Endothelial cell of umbilical vein (primary cell): ENCODE measurements around the gene CD44. TPM values are rescaled to one million over a fixed set of nuclear protein-coding genes. Genes with fewer than 3 reads are reported as not detected.

ENCODE experiments used
- BruUV-seq: library from RNA; stranded (reverse); fragments of 400-500 nt; replicated peaks from 2 replicates; lab custom pipeline; 2021; lab: Mats Ljungman, UMichigan
- CTCF ChIA-PET: fragments of 300-600, 350-600 bp; sonication (Branson Sonifier 250); formaldehyde crosslinking; loops from one replicate; lab custom pipeline; 2021; ENCODE audit warnings: antibody characterized with exemption, inconsistent platforms; lab: Charles Lee
- POLR2A ChIA-PET: fragments of 300-600, 350-600 bp; sonication (Branson Sonifier 250); formaldehyde crosslinking; loops from one replicate; lab custom pipeline; 2021; ENCODE audit warnings: antibody characterized with exemption, inconsistent platforms; lab: Charles Lee
- DNase-seq: peaks from one replicate; pipeline ENCODE4 v3.0.0-alpha.2; 2011; ENCODE audit warnings: low read depth, low spot score
- FAIRE-seq: peaks from 2 replicates; lab custom pipeline; 2011; peaks lifted over from hg19 to GRCh38; lab: Jason Lieb, UNC
- H2AFZ ChIP-seq: 2 replicates; pipeline ENCODE4 v1.6.0; 2012; ENCODE audit warnings: low read depth, low read length, control low read depth, inconsistent platforms
- H3K27ac ChIP-seq: 2 replicates; pipeline ENCODE4 v1.5.1; 2011; ENCODE audit warnings: low read depth, mild to moderate bottlenecking, control low read depth, low read length, moderate library complexity; ENCODE audit not compliant: insufficient read depth
- H3K27me3 ChIP-seq, 2 experiments: 2 replicates each; pipeline versions ENCODE4 v1.6.0 to v1.6.1; 2011; ENCODE audit warnings: low read length in 2 of 2, mixed read lengths in 1 of 2; ENCODE audit not compliant: control insufficient read depth in 2 of 2, insufficient read depth in 2 of 2
- H3K36me3 ChIP-seq, 2 experiments: 2 replicates in 1 of 2; 3 replicates in 1 of 2; pipeline ENCODE4 v1.5.1; 2011; ENCODE audit warnings: low read length in 2 of 2, mild to moderate bottlenecking in 1 of 2, moderate library complexity in 1 of 2; ENCODE audit not compliant: control insufficient read depth in 2 of 2, insufficient read depth in 2 of 2; ENCODE audit errors: extremely low read depth in 1 of 2
- H3K4me1 ChIP-seq: 3 replicates; pipeline ENCODE4 v1.5.1; 2011; ENCODE audit warnings: mild to moderate bottlenecking, low read length; ENCODE audit not compliant: control insufficient read depth, insufficient read depth; ENCODE audit errors: extremely low read depth
- H3K4me2 ChIP-seq: 2 replicates; pipeline ENCODE4 v1.6.1; 2011; ENCODE audit warnings: low read length, control low read depth, mixed read lengths; ENCODE audit not compliant: insufficient read depth
- H3K4me3 ChIP-seq, 3 experiments: fragments of 200-600 bp in 1 of 3; sonication (generic), shearing (Covaris generic) in 1 of 3; replicated peaks in 1 of 3; 2 replicates each; pipeline ENCODE4 v1.5.1; 2011 to 2016; ENCODE audit warnings: control low read depth in 3 of 3, low read length in 3 of 3, mild to moderate bottlenecking in 2 of 3, inconsistent platforms in 1 of 3, low read depth in 1 of 3, moderate library complexity in 1 of 3; ENCODE audit not compliant: insufficient read depth in 1 of 3
- H3K79me2 ChIP-seq: 2 replicates; pipeline ENCODE4 v1.6.0; 2012; ENCODE audit warnings: low read length, inconsistent platforms; ENCODE audit not compliant: control insufficient read depth, insufficient read depth
- H3K9ac ChIP-seq: replicated peaks from 2 replicates; pipeline ENCODE3; 2011; ENCODE audit warnings: low read length, control low read depth; ENCODE audit not compliant: insufficient read depth; ENCODE audit errors: extremely low read depth
- H3K9me1 ChIP-seq: replicated peaks from 3 replicates; pipeline ENCODE4 v1.6.0; 2011; ENCODE audit warnings: mild to moderate bottlenecking, low read length; ENCODE audit not compliant: control insufficient read depth, insufficient read depth; ENCODE audit errors: extremely low read depth
- H3K9me3 ChIP-seq: replicated peaks from 2 replicates; pipeline ENCODE4 v1.5.1; 2012; ENCODE audit warnings: low read length, inconsistent platforms; ENCODE audit not compliant: control insufficient read depth, insufficient read depth
- H4K20me1 ChIP-seq: replicated peaks from 2 replicates; pipeline ENCODE3; 2011; ENCODE audit warnings: mild to moderate bottlenecking, low read length; ENCODE audit not compliant: control insufficient read depth, insufficient read depth; ENCODE audit errors: extremely low read depth
- CTCF ChIP-seq, 2 donors: IDR thresholded peaks; 1 replicate in 1 of 2; 2 replicates in 1 of 2; pipeline ENCODE4 v1.5.1; 2011; ENCODE audit warnings: low read length in 2 of 2, mild to moderate bottlenecking in 2 of 2, moderate library complexity in 2 of 2, control low read depth in 1 of 2, inconsistent platforms in 1 of 2, low read depth in 1 of 2; ENCODE audit not compliant: insufficient read depth in 1 of 2; ENCODE audit errors: extremely low read depth in 1 of 2
- EZH2 ChIP-seq: IDR thresholded peaks from 2 replicates; pipeline ENCODE4 v1.6.1; 2012; ENCODE audit warnings: borderline replicate concordance, low read depth, mild to moderate bottlenecking, moderate library complexity, low read length, inconsistent platforms; ENCODE audit not compliant: severe bottlenecking
- FOS ChIP-seq: IDR thresholded peaks from 2 replicates; pipeline ENCODE4 v1.6.1; 2011; ENCODE audit warnings: mild to moderate bottlenecking, low read length, moderate library complexity, borderline replicate concordance; ENCODE audit not compliant: insufficient read depth
- GATA2 ChIP-seq: IDR thresholded peaks from 2 replicates; pipeline ENCODE4 v1.7.0; 2011; ENCODE audit warnings: low read depth, mild to moderate bottlenecking, moderate library complexity, mixed read lengths, low read length; ENCODE audit not compliant: insufficient read length, insufficient read depth
- JUN ChIP-seq: IDR thresholded peaks from 2 replicates; pipeline ENCODE4 v1.6.1; 2011; ENCODE audit warnings: borderline replicate concordance, low read depth; ENCODE audit not compliant: insufficient read length, insufficient read depth
- MAX ChIP-seq: IDR thresholded peaks from 2 replicates; pipeline ENCODE4 v1.6.1; 2011; ENCODE audit not compliant: insufficient read depth, insufficient read length
- MYC ChIP-seq: IDR thresholded peaks from one replicate; pipeline ENCODE4 v1.6.1; 2011; ENCODE audit warnings: mild to moderate bottlenecking, low read depth, low read length
- POLR2A ChIP-seq: IDR thresholded peaks from 2 replicates; pipeline ENCODE4 v1.6.1; 2012; ENCODE audit warnings: low read depth, mild to moderate bottlenecking, control low read depth, low read length
- POLR2AphosphoS5 ChIP-seq: IDR thresholded peaks from 2 replicates; pipeline ENCODE4 v1.6.1; 2012; ENCODE audit warnings: low read depth, mild to moderate bottlenecking, control low read depth, low read length, moderate library complexity; ENCODE audit not compliant: insufficient read depth
- dilution Hi-C: fragments of 300-500 bp; cut with MboI; formaldehyde crosslinking; loops from one replicate; pipeline ENCODE4 v1.15.0; 2019; ENCODE audit warnings: low sequenced_read_pairs; ENCODE audit not compliant: extremely low pct_ligation_motif_present
- intact Hi-C: fragments of 100-400 bp; cut with micrococcal nuclease; formaldehyde crosslinking; loops from one replicate; pipeline ENCODE4 v1.10.0; 2022
- polyA plus RNA-seq, 4 experiments: library from polyadenylated mRNA; depleted of rRNA in 3 of 4; stranded (reverse) in 3 of 4; unstranded in 1 of 4; fragments of >200 nt; gene quantifications; 2 replicates each; pipeline versions ENCODE4 v1.2.1 to v1.2.3, GENCODE V29; 2011 to 2012; ENCODE audit warnings: missing spikeins in 1 of 4
- total RNA-seq: library from RNA; stranded (reverse); gene quantifications from 2 replicates; pipeline ENCODE4 v1.2.3, GENCODE V29; 2021

Gene CD44
- total and polyA plus RNA-seq, 2 donors (not counting 3 experiments of a cell fraction or from before 2014, with no cell fraction given), result 25.5 to 26.3 TPM

DNA sequence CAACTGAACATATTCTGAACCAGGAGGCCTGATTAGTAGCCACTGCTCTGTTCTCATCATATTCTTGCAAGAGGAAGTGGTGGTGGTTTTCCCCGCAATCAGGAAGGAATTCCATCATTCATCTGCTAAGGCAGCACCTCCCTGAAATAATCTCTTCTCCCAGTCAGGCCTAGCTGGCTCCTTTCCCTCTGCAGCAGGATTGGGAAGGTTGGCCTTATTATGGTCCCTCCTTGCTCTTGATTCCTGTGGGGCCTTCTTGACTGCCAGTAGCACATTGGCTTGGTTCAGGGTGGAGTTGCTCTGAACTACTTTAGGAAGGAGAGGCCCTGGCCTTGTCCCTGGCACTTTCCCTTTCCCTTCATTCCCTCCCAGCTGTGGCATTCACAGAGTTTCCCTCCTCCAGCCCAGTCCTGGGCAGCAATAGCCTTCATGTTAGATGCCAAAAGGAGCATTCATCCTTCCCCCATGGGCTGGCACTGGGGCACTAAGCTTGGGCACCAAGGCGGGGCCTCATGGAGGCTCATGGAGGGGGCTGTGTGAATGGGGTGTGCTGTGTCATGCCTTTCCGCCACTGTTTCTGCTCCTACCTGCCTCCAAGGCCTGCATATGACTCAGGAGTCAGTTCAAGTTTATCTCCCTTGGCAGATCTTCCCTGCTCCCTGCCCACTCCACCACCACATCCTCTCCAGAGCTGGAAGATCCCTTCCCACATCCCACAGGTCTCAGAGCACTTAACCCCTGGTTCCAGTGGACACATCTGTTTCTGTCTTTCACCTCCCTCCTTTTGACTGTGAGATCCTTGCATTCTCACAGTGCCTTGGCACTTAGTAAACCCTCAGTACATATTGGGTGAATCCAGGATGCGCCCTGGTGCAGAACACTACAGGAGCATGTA, 27.6 kb upstream of the CD44 start:
- dilution Hi-C loops, result no loop called here
- no peaks in the 10 kb centered on the region for H3K9me3 ChIP-seq
- DNase-seq (peak; percentile 47), FAIRE-seq (peak; percentile 85)
- no peaks in the 10 kb centered on the region for H4K20me1 ChIP-seq
- H3K4me1 ChIP-seq, result peaks cover 15% of the 10 kb centered on the region
- no peaks in the 10 kb centered on the region for H3K27me3 ChIP-seq
- H3K4me2 ChIP-seq, result peak overlapping the region; percentile 13
- H3K9ac ChIP-seq, result no peak overlapping the region
- ChIA-PET CTCF (interaction anchor here (0.6 kb wide), 1 partner anchor 30 kb away, joined by 3 read pairs; no protein-coding TSS in a partner anchor), POLR2A (no interaction called here)
- TF ChIP-seq MYC (no peak), FOS (peak; percentile 65), EZH2 (no peak), POLR2A (peak; percentile 33), MAX (no peak), CTCF (IDR thresholded peaks at IDR 0.05; ENCODE audit: extremely low read depth in 1 of 2, insufficient read depth in 1 of 2, low read depth in 1 of 2, low read length in 2 of 2) (no peak), JUN (no peak), GATA2 (peak; percentile 96), POLR2AphosphoS5 (peak; percentile 42)
- H3K27ac ChIP-seq, result peak overlapping the region; percentile 41
- no TSS peak for BruUV-seq
- peak overlapping the region; percentile 57 for H2AFZ ChIP-seq
- intact Hi-C loops, result loop anchor here (2.0 kb wide), 1 partner anchor 35 kb away; no protein-coding TSS in a partner anchor
- H3K9me1 ChIP-seq, result no peaks in the 10 kb centered on the region
- no peak overlapping the region for H3K4me3 ChIP-seq
- H3K36me3 ChIP-seq, result no peaks in the 10 kb centered on the region
- H3K79me2 ChIP-seq, result no peaks in the 10 kb centered on the region
